HG03469 (cell line): ENCODE measurements around the gene BHLHA15.

Source experiments
- ATAC-seq: cut with Tn5 transposase; IDR thresholded peaks from one replicate; pipeline ENCODE4 v1.9.1; 2021; ENCODE audit warnings: mild to moderate bottlenecking, moderate library complexity, moderate number of reproducible peaks; ENCODE audit not compliant: unreplicated experiment

Gene BHLHA15

GRCh38 chr7:98223351-98223897 is 12.2 kb downstream of the BHLHA15 start:
- ATAC-seq = no peak

- no peak for ATAC-seq
These were observed 12.9 kb downstream of the BHLHA15 start for GRCh38 chr7:98223898-98224700.

- ATAC-seq = no peak
These were observed 13.5 kb downstream of the BHLHA15 start for GRCh38 chr7:98224701-98225181.

GRCh38 chr7:98225913-98226614 is 14.8 kb downstream of the BHLHA15 start:
- no peak for ATAC-seq

- ATAC-seq = no peak
These were observed 16.7 kb downstream of the BHLHA15 start for GRCh38 chr7:98227939-98228338.

GRCh38 chr7:98228801-98229200 is 17.6 kb downstream of the BHLHA15 start:
- ATAC-seq = no peak

GRCh38 chr7:98229441-98229840 is 18.2 kb downstream of the BHLHA15 start:
- ATAC-seq = no peak

GRCh38 chr7:98229991-98230745 is 18.9 kb downstream of the BHLHA15 start:
- no peak for ATAC-seq

- ATAC-seq = no peak
These were observed 19.7 kb downstream of the BHLHA15 start for GRCh38 chr7:98230746-98231471.

- no peak for ATAC-seq
These were observed 20.4 kb downstream of the BHLHA15 start for GRCh38 chr7:98231493-98232262.

- ATAC-seq = no peak
These were observed 21.0 kb downstream of the BHLHA15 start for GRCh38 chr7:98232263-98232585.

- ATAC-seq = no peak
These were observed 21.6 kb downstream of the BHLHA15 start for GRCh38 chr7:98232799-98233198.

- no peak for ATAC-seq
These were observed 22.2 kb downstream of the BHLHA15 start for GRCh38 chr7:98233219-98234070.

- no peak for ATAC-seq
These were observed 23.3 kb downstream of the BHLHA15 start for GRCh38 chr7:98234429-98235147.

GRCh38 chr7:98235901-98236300 is 24.7 kb downstream of the BHLHA15 start:
- no peak for ATAC-seq

GRCh38 chr7:98236355-98237185 is 25.3 kb downstream of the BHLHA15 start:
- no peak for ATAC-seq

- no peak for ATAC-seq
These were observed 26.8 kb downstream of the BHLHA15 start for GRCh38 chr7:98238076-98238475.
